ENCODE data around the gene HMGN2. TPM values are rescaled to one million over a fixed set of nuclear protein-coding genes. Genes with fewer than 3 reads are reported as not detected.

Gene HMGN2
- 100 to 1,000 TPM; 819 to 830 TPM for total RNA-seq

DNA sequence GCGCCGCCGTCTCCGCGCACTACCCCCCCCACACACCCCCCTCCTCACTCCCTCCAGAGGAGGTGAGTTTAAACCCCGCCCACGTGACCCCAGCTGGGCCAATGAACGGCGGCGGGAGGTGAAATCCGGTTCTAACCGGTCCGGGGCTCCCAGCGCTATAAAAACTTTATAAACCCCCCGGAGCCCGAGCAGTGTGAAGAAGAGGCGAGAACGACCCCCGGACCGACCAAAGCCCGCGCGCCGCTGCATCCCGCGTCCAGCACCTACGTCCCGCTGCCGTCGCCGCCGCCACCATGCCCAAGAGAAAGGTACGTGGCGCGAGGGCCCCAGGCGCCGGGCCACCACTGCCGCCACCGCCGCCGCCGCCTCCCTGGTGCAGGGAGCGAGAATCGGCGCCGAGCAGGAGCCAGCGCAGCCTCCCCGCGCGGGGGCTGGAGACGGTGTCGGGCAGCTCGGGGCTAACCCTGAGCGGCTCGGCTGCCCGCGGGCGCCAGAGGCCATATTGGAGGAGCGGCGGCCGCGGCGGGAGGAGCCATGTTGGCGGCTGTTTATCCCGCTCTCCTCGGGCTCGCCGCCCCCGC lies at the start of gene HMGN2:
Gene HMGN2, plus strand, starts transcription at position 121 of the 581 bp plus-strand sequence. Its CDS starts 173 bp downstream, at position 294.
- ChIA-PET CTCF (interaction anchor here (0.7 to 2.8 kb wide), 3 partner anchors 28 to 220 kb away, joined by 3 to 11 read pairs (median 5); no protein-coding TSS in a partner anchor), POLR2A (interaction anchor here (0.7 to 2.2 kb wide), 3 partner anchors 28 to 43 kb away, joined by 3 to 16 read pairs (median 4); partner anchors contain the start of gene DHDDS)

DNA sequence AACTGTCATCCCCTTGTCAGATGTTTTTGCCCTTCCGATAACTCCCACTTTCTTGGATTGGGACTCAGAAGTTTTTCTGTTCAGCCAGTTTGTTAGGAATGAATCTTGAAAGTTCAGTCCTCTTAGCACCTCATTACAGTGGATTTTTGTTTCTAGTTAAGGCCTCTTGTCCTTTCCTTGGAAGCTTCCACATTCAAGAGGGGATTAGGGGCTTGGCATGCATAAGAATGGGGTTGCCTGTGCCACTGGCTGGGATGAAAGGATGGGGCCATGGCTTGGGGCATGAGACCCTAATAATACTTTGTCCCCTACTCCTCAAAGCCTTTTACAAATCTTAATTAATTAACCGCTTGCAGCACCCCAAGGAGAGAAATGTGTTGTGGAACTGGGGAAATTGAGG lies 42.5 kb upstream of the HMGN2 start:
- CTCF ChIA-PET = no interaction called here
- POLR2A ChIA-PET = interaction anchor here (0.6 kb wide), 1 partner anchor 42 kb away, joined by 3 read pairs; the partner anchor contains the start of gene HMGN2

DNA sequence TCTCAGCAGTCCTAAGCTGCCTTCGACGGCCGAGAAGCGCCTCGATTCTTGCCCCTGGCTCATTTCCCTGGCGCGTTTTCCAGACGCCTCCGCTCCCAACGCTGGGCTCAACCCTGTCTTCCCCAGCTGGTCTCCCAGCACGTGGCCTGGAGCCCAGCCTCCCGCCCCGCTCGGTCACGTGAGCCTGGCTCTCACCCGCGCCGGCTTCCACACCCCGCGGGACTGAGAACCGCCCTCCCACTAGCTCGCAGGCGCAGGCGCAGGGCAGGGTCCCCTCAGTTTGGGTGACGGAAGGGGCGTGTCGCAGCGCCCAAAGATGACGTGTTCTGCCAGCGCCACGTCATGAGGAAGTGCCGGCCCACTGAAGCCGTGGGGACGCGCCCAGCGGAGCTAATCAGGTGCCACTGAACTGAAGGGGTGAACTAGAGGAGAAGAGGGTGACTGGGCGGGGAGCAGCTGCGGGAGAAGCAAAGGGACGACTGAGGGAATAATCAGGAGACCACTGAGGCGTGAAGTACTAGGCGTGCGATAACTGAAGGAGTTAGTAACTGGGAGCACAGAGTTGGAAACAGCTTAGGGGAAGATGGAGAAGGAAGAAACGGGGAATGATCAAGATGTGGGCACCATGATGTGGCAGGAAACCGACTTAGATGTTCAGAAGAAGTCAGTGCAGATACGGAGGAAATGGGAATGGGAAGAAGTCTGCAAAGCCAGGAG lies 40.1 kb upstream of the HMGN2 start, which contains the start of gene DHDDS:
Gene DHDDS, plus strand, starts transcription at position 343 of the 717 bp plus-strand sequence. CDS start 625 bp downstream, outside the sequence.
- ChIA-PET CTCF (interaction anchor here (1.1 to 1.7 kb wide), 6 partner anchors 13 to 198 kb away, joined by 3 to 13 read pairs (median 4); partner anchors contain the start of genes CEP85 and SH3BGRL3), POLR2A (interaction anchor here (0.5 to 1.1 kb wide), 7 partner anchors 40 to 1075 kb away, joined by 3 to 11 read pairs (median 3); partner anchors contain the start of genes CEP85, HMGN2 and ZNF593)

DNA sequence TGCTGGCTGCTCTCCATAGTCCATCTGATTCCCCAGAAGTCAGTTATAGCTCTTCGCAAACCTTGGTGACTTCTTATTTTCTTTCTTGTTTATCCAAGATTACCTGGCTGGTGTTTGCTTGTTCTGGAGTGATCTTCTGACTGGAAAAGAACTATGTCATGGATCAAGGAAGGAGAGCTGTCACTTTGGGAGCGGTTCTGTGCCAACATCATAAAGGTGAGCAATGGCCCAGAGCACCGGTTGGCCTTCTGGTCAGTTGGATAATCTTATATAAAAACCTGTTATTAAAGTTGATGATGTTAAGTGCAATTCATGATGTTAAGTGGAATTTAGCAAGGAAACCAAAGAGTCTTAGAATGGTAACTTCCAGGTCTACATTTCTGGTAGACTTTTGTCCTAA lies 39.4 kb upstream of the HMGN2 start:
- POLR2A ChIA-PET = interaction anchor here (0.7 to 1.1 kb wide), 4 partner anchors 39 to 263 kb away, joined by 3 to 5 read pairs (median 4); partner anchors contain the start of genes HMGN2 and ZNF593
- CTCF ChIA-PET = interaction anchor here (0.7 to 1.7 kb wide), 7 partner anchors 13 to 396 kb away, joined by 3 to 13 read pairs (median 4); partner anchors contain the start of genes CEP85 and SH3BGRL3

DNA sequence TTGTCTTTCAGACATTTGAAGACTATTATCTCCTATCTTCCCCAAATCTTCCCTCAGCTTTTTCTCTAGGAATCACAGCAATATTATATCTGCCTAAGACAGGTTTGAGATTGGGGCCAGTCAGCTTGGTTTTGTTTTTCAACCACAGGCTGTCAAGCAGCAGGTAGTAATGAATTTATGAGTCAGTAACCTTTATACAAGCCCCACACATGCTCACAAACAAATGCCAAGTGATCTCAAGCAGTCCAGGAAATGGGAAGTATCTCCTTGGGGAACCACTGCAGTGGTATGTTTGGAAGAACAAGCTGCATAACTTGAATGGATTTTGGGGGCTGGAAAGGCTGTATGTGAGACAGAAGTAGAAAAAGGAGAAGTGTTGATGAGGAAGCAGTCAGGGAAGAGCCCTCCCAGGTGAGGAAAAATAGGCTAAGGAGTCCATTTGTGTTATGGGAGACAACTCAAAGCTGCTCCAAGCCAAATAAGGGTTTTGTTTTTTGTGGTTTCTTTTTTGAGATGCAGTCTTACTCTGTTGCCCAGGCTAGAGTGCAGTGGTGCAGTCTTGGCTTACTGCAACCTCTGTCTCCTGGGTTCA lies 38.0 kb upstream of the HMGN2 start:
- POLR2A ChIA-PET = interaction anchor here (0.5 kb wide), 1 partner anchor 1825 kb away, joined by 4 read pairs; no protein-coding TSS in a partner anchor
- CTCF ChIA-PET = interaction anchor here (0.6 kb wide), 1 partner anchor 67 kb away, joined by 3 read pairs; no protein-coding TSS in a partner anchor

DNA sequence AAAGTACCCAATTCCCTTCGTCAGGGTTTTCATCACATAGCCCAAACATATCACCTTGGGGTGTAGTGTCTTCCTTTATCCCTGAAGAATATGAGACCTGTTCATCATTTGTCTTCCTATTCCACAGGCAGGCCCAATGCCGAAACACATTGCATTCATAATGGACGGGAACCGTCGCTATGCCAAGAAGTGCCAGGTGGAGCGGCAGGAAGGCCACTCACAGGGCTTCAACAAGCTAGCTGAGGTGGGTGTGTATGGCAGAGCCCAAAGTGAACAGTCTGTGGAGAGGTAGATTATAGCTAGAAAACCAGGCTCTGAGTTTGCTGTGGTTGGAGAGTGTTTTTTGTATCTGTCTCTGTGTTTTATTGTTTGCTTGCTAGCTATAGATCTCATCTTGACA lies 34.2 kb upstream of the HMGN2 start:
- CTCF ChIA-PET = interaction anchor here (1.7 kb wide), 1 partner anchor 11 kb away, joined by 3 read pairs; no protein-coding TSS in a partner anchor
- POLR2A ChIA-PET = no interaction called here

DNA sequence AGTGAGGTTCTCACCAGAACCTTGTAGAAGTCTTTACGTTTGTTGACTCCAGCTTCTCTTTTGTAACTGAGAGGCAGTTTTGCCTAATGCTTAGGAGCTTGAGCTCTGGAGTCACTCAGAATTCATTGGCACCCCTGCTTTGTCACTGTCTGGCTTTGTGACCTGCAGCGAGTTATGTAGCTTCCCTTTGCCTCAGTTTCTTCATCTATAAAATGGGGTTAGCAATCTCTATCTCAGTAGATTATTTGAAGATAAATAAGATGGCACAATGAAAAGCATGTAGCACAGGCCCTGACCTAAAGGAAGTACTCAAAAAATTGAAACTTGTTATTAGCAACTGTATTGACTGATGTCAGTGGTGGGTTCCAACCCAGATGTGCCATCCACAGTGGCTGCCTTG lies 32.0 kb upstream of the HMGN2 start:
- CTCF ChIA-PET = no interaction called here
- POLR2A ChIA-PET = no interaction called here

DNA sequence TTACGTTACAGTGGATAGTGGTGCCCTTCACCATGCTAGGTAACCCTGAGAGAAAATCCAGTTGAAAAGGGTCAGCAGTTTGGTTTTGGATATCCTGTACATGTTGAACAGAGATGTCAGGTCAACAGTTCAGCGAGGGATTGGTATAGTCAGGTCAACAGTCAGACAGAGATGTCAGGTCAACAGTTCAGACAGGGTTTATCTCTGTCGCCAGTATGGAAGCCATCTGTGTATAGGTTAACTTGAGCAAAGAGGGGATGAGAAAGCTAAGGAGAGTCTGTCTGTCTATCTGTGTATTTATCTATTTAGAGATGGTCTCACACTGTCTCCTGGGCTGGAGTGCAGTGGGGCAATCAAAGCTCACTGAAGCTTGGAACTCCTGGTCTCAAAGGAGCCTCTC lies 22.4 kb upstream of the HMGN2 start:
- ChIA-PET CTCF (no interaction called here), POLR2A (no interaction called here)

DNA sequence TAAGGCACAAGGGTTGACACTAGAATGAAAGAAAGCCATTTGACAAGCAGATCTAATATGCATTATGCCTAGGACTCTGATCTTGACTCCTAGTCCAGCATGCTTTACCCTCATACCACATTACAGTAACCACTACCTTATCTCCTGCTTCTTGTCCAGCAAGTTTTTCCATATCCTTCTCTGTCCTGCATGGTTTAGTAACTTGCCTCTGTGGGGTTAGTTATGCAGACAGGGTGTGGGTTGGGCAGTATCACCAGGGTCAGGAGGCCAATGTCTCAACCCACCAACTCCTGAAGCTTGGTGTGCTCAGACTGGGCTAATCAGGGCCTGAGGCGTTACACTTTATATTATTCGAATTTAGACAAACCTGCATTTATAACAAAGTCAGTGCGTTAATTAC lies 21.3 kb upstream of the HMGN2 start:
- POLR2A ChIA-PET = no interaction called here
- CTCF ChIA-PET = no interaction called here

DNA sequence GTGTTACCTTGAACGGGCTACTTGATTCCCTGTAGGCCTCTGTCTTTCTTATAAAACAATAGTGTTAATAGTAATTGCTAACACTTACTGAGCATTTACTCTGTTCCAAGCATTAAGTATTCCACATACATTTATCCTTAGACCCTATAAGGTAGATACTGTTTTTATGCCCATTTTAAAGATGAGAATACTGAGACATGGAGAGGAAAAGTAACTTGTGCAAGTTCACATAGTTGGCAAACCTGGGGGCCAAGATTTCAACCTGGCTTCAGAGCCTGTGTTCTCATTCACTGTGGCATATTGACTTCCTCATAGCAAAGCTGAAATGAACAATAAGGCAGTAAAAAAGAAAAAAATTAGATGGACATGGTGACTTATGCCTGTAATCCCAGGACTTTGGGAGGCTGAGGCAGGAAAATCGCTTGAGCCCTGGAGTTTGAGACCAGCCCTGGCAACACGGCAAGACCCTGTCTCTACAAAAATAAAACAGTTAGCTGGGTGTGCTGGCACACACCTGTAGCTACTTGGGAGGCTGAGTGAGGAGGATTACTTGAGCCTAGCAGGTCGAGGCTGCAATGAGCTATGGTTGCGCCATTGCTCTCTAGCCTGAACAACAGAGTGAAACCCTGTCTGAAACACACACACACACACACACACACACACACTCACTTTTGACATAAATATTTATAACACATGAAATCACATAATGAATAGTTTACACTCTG lies 19.6 kb upstream of the HMGN2 start:
- ChIA-PET CTCF (no interaction called here), POLR2A (no interaction called here)

DNA sequence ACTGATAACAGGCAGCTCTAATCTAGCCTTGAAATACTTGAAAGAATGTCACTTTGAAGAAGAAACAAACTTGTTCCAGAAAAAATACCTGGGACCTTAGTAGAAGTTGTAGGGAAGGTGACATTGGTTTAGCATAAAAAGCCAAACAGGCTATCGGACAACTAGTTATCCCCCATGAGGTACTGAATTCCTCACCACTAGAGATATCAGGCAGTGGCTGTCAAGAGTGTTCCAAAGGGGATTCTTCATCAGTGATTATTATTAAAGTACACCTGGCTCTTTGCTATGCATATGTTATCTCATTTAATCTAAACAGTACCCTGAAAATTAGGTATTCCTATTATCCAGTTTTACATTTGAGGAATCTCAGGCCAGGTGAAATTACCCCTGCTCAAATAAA lies 13.1 kb upstream of the HMGN2 start:
- CTCF ChIA-PET = interaction anchor here (0.9 kb wide), 1 partner anchor 11 kb away, joined by 3 read pairs; no protein-coding TSS in a partner anchor
- POLR2A ChIA-PET = no interaction called here

DNA sequence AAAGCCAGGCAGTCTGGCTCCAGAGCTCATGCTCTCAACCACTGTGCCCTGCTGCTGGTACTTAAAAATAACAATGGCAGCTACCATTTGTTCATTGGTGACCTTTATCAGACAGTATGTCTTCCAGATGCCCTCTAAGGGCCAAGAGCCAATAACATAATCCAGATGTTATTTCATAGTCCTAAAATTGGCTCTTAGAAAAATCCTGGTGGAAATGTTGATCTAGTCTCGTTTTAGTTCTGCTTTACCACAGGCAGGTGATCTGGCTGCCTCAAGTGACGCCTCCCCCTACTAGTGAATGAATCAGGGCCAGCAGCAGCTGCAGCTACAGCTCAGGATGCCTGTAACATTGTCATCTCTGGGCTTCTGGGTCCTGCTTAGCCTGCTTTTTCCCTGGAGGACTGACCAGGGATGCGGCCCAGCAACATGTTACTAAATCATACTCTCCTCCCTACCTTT lies 12.6 kb upstream of the HMGN2 start:
- POLR2A ChIA-PET = no interaction called here
- CTCF ChIA-PET = interaction anchor here (0.9 kb wide), 1 partner anchor 11 kb away, joined by 3 read pairs; no protein-coding TSS in a partner anchor

DNA sequence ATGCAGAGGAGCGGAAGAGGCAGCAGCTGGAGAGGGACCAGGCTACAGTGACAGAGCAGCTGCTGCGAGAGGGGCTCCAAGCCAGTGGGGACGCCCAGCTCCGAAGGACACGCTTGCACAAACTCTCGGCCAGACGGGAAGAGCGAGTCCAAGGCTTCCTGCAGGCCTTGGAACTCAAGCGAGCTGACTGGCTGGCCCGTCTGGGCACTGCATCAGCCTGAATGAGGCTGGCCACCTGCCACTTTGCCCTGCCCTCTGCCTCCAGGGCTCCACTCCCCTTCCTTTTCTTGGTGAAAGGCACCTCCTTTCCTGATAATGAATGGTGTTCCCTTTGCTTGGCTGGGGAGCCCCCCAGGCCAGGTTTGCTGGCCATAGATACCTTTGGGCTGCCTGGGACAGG lies 3.3 kb upstream of the HMGN2 start:
- ChIA-PET POLR2A (no interaction called here), CTCF (interaction anchor here (1.4 to 1.6 kb wide), 2 partner anchors 8 to 150 kb away, joined by 5 read pairs; partner anchors contain the start of gene CD52)

DNA sequence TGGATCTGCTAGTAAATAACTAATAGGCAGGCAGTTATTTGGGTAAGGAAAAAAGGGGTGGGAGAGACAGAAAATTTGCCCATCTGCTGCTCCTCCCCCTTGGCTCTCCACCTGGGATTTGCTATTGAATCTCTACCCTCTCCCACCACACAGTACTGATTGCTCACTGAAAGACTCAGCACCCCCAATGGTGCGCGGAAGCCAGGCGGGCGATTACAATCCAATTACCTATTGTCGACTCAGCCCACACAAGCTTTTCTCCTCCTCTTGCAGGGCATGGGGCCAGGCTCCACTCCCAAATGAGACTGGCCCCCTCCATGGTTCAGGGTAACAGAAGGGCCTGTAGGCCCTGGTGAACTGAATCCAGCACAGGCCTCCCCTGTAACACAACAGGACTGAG lies 2.7 kb upstream of the HMGN2 start:
- POLR2A ChIA-PET = interaction anchor here (1.1 kb wide), 1 partner anchor 14 kb away, joined by 3 read pairs; no protein-coding TSS in a partner anchor
- CTCF ChIA-PET = interaction anchor here (0.8 to 2.3 kb wide), 6 partner anchors 8 to 151 kb away, joined by 3 to 8 read pairs (median 4); partner anchors contain the start of gene CD52

DNA sequence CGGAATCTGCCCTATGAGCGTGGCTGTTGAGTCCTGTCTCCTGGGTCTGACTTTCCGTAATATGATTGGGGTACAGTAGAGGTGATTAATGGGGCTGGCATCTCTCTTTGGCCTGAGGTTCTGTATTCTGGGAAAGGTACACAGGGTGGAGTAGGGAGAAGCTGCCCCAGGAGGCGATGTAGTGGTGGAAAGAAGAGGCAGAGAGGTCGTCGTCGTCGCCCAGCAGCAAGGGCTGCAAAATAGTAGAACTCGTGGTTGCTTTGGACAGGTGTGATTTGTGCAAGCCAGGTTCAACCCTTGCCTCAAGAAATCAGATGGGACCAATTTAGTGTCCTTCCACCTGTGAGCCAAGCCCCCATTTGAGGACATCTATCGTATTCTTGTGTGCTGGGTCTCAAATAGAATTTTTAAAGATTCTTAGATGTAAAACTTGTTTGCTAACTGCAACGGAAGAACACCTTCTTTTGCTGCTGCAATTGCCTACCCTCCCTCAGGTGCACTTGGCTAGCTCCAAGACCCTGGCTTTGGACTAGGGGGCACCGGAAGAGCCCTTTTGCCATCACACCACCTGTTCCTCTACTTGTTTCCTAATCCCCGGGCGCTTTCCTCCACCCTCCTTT lies 1.3 kb upstream of the HMGN2 start:
- ChIA-PET POLR2A (interaction anchor here (0.6 to 2.2 kb wide), 3 partner anchors 10 to 76 kb away, joined by 3 to 16 read pairs (median 3); no protein-coding TSS in a partner anchor), CTCF (interaction anchor here (1.0 to 2.8 kb wide), 7 partner anchors 12 to 107 kb away, joined by 3 to 11 read pairs (median 5); no protein-coding TSS in a partner anchor)

DNA sequence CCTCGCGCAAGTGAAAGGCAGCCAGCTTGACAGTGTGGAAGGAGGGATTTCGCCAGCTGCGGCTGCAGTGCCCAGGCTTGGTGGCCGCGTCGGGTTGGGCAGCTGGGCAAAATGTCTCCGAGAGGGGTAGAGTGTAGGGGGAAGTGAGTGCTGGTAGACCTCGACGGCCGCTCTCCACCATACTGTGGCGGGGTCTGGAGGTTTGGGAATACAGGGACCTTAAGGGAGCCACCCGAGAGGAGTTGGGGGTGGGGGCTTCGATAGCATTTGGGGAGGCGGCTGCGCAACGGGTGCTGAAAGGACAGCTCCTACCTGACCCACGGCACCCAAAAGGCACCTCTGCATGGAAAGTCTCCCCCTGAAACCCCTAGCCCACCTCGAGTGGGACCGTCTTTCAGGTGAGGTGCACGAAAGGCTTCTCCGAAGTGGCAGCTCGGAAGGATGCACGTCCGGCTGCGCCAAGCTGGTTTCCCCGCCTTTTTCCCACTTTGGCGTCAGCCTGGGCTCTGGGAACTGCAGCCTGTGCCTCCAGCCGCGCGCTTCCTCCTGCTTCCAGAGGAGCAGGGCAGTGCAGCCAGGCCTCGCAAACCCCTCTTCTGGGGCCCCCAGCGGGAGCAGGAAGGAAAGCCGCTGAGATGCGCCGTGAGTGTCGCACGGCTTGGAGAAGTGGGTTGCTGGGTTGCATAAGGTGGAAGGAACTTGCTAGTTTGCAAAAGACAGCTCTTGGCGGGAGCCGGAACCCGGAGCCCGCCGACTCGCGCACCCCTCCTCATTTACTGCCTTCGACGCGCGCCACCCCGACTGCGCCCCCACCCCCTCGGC lies 531 bp upstream of the HMGN2 start:
- ChIA-PET CTCF (interaction anchor here (0.7 to 2.8 kb wide), 5 partner anchors 26 to 221 kb away, joined by 3 to 11 read pairs (median 5); no protein-coding TSS in a partner anchor), POLR2A (interaction anchor here (0.6 to 2.2 kb wide), 5 partner anchors 11 to 75 kb away, joined by 3 to 16 read pairs (median 3); partner anchors contain the start of gene DHDDS)

Data from activated CD8-positive, alpha-beta memory T cell treated with anti-CD3 and anti-CD28 coated beads for 36 hours (primary cell).